Measurements from ENCODE around the gene UCK2. TPM values are rescaled to one million over a fixed set of nuclear protein-coding genes. Genes with fewer than 3 reads are reported as not detected.

Gene UCK2
- total RNA-seq, 1 donor from 2014 or later: 19.6 TPM

DNA sequence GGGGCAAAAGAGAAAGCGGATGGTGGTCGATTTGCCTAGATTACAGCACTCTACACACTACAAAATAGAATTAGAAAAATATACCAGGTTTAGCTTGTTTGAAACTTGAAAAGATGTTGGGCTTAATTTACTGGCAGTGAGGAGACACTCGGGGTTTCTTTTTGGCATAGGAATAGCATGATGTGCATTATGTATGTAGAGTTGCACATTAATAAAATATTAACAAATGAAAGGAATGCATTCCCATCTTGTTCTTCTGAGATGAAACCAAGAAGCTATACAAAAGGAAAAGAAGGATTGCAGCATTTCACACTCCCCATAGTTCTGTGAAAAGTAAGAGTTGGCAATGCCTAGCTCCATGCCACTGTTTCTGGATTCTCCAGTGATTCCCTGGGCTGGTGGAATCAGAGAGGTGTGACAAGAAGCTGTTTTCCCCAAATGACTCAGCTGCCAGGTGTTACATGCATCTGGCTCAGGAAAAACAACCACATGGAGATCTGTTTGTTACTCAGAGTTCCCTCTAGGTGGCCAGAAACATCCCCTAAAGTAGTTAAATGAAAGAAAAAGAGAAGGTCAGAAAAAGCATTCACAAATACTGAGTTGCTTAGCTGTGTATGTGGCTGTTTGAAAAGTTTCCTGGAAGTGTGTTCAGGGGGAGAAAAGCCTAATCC lies 115.6 kb downstream of the UCK2 start:
- POLR2A ChIA-PET: no interaction called here
- Mint-ChIP-seq H3K4me3 (no peak overlapping the region), H3K9me3 (no peaks in the 10 kb centered on the region), H3K27ac (no peak overlapping the region), H3K36me3 (ENCODE audit: low read depth) (no peaks in the 10 kb centered on the region), H3K4me1 (no peaks in the 10 kb centered on the region), H3K27me3 (peaks cover 17% of the 10 kb centered on the region)
- ATAC-seq (ENCODE audit: low read depth): no peak
- intact Hi-C loops (cut with micrococcal nuclease): no loop called here
- no peak for DNase-seq
- CTCF ChIA-PET: no interaction called here
- no peak for TF ChIP-seq CTCF (IDR thresholded peaks at IDR 0.05)

GRCh38 chr1:165945911-165946310 lies 118.5 kb downstream of the UCK2 start:
- Mint-ChIP-seq H3K27ac (no peak overlapping the region), H3K4me1 (no peaks in the 10 kb centered on the region)
- CTCF ChIA-PET: no interaction called here

DNA sequence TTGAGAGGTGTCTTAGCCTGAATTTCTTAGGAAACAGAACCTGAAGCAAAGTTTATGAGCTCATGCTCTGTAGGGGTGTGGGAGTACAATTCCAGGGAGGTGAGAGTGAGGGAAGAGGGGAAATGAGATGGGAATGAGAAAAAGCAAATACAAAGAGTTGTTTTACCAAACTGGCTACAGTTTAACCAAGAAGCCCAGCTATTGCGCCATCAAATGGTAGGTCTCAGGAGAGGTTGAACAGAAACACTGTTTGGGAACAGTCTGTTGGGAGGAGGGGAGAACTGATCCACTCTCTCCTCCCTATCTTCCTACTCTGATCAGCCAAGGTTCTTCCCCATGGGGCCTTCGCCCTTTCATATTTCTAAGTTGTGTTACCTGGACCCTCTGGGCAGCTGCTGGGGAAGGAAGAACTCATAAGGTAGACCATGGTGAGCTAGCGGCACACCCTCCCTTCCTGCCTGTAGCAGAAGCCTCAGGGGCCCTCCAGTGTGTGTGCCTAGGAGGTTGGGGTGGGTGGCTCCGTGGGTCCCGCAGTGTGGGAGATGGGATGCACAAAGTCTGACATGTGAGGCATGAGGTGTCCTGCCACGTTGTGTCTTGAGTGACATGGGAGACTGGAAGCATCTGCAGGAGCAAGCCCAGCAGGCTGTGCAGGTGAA lies 120.5 kb downstream of the UCK2 start:
- intact Hi-C loops (cut with micrococcal nuclease): no loop called here
- no peak for TF ChIP-seq CTCF (IDR thresholded peaks at IDR 0.05)
- no peaks in the 10 kb centered on the region for H3K4me1 Mint-ChIP-seq
- no peaks in the 10 kb centered on the region for H3K9me3 Mint-ChIP-seq
- DNase-seq (no peak), ATAC-seq (ENCODE audit: low read depth) (no peak)
- peaks cover 8% of the 10 kb centered on the region for H3K27me3 Mint-ChIP-seq
- ChIA-PET POLR2A (no interaction called here), CTCF (no interaction called here)
- no peak overlapping the region for H3K4me3 Mint-ChIP-seq
- no peaks in the 10 kb centered on the region for H3K36me3 Mint-ChIP-seq (ENCODE audit: low read depth)
- H3K27ac Mint-ChIP-seq: no peak overlapping the region

More at GRCh38 chr1:165945911-165946310, 118.5 kb downstream of the UCK2 start:
- ATAC-seq (ENCODE audit: low read depth): no peak
- Mint-ChIP-seq H3K9me3 (no peaks in the 10 kb centered on the region), H3K4me3 (no peak overlapping the region), H3K36me3 (ENCODE audit: low read depth) (no peaks in the 10 kb centered on the region), H3K27me3 (peaks cover 14% of the 10 kb centered on the region)
- TF ChIP-seq CTCF (IDR thresholded peaks at IDR 0.05): no peak
- intact Hi-C loops (cut with micrococcal nuclease): no loop called here
- POLR2A ChIA-PET: no interaction called here
- no peak for DNase-seq

- ChIA-PET POLR2A (no interaction called here), CTCF (no interaction called here)
These were observed 122.1 kb downstream of the UCK2 start for GRCh38 chr1:165949335-165950130.

More at GRCh38 chr1:165949335-165950130, 122.1 kb downstream of the UCK2 start:
- Mint-ChIP-seq H3K27me3 (peaks cover 4% of the 10 kb centered on the region), H3K27ac (no peak overlapping the region), H3K4me3 (no peak overlapping the region), H3K4me1 (no peaks in the 10 kb centered on the region), H3K9me3 (no peaks in the 10 kb centered on the region), H3K36me3 (ENCODE audit: low read depth) (no peaks in the 10 kb centered on the region)
- intact Hi-C loops (cut with micrococcal nuclease): no loop called here
- DNase-seq (no peak), ATAC-seq (ENCODE audit: low read depth) (no peak)
- no peak for TF ChIP-seq CTCF (IDR thresholded peaks at IDR 0.05)
